Measurements from ENCODE around the gene ZNF837.
"Not testable (repeated sequence)": the region's sequence is repeated elsewhere in the genome, so short reads cannot be mapped to it uniquely, and the experiment has no call there.

ZNF837 gene

DNA sequence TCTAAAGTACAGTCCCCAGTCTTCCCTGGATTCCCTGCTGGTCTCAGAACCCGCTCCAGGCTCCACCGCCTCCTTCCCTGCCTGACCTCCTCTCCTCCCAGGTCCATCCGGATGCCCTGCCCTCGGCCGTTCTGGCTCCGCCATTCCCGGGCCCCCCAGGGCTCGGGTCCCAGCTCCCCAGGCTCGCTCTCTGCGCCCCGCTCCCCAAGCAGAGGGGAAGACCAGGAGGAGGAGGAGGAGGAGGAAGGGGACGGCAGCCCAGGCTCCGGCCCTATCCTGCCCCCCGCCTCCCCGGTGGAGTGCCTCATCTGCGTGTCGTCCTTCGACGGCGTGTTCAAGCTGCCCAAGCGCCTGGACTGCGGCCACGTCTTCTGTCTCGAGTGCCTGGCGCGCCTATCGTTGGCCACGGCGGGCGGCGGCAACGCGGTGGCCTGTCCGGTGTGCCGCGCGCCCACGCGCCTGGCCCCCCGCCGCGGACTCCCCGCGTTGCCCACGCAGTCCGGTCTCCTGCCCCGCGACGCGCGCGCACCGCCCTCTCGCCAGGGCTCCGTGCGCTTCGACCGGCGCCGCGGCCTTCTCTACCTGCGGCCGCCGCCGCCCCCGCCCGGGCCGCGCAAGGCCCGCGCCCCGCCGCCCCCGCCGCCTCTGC is 15.3 kb upstream of the ZNF837 start:
- peak; percentile 27 for DNase-seq

DNA sequence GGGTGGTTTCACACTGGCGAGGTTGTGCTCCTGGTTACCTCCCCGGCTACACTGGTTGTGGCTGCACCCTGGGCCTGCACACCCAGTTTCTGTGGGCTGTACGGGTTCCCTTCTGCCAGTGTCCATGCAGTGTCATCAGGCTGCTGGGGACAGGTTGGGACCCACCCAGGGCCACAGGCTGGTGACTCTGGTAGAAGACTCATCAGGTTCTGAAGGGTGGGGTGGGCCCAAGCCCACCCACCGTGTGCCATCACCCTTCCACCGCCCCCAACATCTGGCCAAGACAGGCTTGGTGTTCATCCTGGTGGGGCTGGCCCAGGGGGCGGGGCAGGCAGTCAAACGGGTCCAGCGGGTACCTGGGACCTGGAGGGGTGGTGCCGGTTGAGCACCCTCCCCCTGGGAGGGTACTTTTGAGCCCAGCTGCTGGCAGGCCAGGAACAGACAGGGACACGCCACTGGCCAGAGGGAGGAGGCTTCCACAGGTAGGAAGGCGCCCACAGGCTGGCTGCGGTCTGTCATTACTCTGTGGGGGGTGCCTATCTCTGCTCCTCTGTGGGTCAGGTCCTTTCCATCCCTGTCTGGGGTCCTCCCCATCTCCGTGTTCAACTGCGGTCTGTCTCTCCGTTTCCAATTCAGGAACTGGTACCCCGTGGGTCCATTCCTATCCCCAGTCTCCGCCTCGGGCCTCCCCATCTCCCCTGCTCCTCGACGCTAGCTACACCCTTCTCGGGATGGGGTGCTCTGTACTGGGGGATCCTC is 14.6 kb upstream of the ZNF837 start, which contains the start of gene RNF225:
Gene RNF225 (plus strand): TSS at position 437 of the 759 bp plus-strand sequence. CDS start 434 bp downstream, outside the sequence.
- DNase-seq = peak; percentile 9

DNA sequence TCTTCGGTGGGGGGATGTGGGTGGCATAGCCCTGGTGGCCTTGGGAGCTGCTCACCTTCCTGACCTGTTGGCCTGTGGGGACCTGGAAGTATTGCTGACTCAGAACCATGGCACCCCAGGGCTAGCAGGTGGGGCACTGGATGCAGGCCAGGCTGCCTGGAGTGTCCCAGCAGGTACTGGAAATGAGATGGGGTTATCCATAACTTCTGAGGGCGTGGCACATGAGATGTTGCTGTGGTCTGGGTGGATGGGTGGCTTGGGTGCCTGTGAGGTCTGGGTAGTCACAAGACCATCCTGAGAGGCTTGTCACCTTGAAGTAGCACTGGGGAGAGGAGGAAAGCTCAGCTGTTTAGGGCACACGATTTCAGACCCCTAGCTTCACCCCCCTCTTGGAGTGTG is 14.0 kb upstream of the ZNF837 start:
- DNase-seq = no peak

DNA sequence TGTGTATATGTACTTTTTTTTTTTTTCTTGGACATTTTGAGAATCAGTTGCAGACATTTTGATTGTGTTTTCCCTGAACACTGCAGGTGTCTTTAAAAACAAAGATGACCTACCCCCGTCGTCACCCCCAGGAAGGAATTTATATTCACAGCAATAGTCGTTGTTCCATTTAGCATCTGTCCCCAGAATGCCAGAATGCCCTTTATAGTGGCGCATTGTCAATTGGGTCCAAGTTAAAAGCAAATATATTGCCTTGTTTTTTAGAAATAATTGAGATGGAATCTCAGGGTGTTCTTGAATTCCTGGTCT is 12.8 kb upstream of the ZNF837 start:
- no peak for DNase-seq

DNA sequence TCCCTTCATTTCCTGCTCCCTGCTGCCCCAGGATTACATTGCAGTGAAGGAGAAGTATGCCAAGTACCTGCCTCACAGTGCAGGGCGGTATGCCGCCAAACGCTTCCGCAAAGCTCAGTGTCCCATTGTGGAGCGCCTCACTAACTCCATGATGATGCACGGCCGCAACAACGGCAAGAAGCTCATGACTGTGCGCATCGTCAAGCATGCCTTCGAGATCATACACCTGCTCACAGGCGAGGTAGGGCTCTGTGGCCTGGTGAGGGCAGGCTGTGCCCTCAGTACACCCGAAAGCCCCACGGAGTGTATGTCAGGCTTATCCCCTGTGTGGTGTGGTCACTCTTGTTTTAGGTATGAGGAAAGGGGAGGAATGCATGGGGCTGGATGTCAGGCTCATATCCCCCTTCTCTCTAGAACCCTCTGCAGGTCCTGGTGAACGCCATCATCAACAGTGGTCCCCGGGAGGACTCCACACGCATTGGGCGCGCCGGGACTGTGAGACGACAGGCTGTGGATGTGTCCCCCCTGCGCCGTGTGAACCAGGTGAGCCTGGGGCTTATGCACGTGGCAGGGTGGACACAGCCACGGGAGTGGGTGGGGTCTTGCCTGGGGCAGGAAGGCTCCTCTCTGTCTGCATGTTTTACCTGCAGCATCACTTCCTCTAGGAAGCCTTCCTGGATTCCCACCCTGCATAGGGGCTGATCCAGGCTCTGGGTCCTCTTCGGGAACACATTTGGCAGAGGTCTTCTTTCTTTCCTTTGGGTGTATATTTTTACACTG is 12.3 kb upstream of the ZNF837 start:
- DNase-seq = no peak

DNA sequence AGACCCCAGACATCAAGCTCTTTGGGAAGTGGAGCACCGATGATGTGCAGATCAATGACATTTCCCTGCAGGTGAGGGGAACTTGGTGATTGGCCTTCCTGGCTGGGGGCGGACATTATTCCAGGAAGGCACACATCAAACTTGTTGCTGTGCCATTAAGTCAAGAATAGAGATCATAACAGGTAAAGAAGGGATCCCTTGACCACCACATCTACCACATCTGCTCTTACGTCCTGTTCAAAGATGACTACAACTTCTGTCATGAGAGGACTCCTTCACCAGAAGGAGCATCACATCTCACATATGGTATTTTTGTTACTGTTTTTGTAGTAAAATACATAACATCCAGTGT is 7.3 kb upstream of the ZNF837 start:
- DNase-seq = no peak

DNA sequence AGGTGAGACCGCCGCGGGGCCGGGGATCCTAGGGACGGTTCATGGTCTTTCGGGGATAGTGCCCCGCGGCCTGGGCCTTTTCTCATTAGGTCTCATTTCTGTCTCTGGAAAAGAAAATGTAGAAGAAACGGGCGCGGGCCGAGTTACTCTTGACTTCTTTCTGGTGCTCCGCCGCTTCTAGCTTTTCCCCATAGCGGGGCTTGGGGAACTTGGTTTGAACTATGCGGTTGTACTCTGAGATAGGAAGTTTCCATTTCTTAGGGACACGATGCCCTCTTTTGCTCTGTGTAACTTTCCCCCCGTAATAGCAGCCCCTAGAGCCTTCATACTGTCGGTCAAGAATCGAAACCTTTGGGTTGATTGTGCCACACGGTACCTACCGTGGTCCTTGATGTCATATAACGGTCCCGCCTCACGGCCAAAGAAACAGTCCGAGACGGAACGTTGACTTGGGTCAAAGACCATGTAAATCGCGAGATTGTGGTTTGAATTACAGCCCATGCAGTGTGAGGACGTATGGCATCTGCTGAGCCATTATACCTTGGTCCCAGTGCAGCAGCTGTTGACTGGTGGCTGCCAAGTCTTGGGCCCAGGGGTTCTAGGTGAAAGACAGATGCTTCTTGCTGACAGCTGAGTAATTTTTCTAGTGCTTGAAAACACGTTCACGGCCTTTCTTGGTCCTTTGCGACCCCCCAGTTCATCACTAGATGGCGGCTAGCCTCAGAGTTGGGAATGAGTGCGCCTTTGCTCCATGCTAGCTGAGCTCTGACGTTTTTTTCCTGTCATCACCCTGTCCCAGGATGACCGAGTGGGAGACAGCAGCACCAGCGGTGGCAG is 6.7 kb upstream of the ZNF837 start:
- DNase-seq = no peak

DNA sequence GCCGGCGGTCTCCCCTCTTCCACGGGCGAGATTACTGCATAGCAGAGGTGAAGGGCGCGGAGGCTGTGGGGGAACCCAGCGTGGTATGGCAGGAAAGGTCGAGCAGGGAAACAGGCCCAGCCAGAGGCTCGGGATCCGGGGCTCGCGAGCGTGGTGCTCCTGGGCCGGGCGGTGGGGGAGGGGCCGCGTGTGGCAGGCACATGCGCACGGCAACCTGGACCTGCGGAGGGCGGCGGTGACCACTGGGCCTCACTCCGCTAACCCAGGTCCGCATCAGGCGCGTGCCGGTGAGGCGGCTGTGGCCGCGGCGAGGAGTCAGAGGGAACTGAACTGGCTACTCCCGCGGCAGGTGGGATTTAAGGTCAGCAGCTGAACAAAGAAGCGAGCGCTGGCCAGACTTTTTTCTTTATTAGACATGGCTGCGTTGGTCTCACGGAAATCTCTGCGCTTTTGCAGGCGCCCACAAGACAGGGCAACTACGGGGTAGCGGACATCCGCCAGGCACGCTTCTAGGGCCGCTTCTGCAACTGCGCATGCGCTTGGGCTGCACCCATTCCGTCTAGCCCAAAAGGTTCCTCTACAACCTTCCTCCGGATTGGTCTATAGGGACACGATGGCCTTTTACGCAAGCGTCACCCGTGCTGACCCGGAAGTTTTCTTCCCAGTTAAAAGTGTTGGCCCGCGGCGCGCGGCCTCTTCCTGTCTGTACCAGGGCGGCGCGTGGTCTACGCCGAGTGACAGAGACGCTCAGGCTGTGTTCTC is 5.9 kb upstream of the ZNF837 start, which contains the start of gene RPS5:
Gene RPS5 (plus strand): TSS at position 694 of the 762 bp plus-strand sequence. CDS start 869 bp downstream, outside the sequence.
- DNase-seq = peak; percentile 99

DNA sequence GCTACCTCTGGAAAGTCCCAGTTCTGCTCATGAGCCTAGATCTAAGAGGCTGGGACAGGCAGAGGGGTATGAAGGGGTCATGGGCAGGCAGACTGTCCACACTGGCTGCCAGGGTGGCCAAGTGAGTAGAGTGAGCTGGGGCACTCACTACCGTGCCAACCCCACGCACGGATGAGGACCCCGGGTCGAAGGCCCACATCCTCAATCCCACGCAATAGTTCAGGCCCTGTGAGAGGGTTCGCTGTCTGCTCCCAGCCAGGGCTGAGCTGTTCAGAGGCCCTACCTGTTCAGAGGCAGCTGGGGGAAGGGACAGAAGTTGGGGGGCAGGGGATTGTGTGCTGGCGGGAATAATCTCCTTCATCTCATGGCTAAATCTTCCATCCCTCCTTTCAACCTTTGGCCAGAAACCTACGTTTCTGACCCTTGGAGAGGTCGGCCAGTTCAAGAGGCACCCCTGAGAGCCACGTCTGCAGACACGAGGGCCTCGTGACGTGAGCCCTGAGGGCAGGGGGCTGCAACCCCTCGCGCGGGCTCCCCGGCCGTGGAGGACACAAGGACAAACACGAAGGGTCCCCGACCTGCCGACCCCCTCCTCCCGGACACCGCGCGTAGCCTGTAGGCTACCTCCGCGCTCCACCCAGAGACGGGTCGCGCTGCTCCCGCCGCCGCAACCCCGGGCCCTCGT is 5.2 kb upstream of the ZNF837 start:
- no peak for DNase-seq

DNA sequence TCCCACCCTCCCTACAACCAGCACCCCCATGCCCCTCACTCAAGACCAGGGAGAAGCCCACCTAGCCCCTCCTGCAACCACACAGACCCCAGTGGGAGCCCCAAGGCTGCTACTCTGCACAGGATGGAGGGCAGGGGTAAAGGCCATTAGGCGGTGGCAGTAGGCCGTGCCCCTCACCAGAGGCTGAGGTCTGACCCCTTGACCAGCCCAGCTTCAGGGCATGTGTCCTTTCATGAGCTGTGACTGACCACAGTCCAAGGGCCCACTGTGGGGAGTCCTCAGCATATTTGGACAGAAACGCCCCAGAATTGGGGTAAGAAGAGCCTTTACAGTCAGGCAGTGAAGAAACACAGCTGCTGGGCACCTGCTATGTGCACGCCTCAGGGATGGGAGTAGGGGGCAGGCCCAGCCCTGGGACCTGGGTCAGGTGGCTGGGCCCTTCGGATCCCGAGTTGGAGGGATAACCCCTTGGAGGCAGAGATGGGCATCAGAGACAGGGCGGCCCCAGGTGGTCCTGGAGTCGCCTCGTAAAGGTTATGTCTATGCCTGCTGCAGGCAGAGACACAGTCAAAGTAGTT is 4.6 kb upstream of the ZNF837 start:
- DNase-seq = no peak

DNA sequence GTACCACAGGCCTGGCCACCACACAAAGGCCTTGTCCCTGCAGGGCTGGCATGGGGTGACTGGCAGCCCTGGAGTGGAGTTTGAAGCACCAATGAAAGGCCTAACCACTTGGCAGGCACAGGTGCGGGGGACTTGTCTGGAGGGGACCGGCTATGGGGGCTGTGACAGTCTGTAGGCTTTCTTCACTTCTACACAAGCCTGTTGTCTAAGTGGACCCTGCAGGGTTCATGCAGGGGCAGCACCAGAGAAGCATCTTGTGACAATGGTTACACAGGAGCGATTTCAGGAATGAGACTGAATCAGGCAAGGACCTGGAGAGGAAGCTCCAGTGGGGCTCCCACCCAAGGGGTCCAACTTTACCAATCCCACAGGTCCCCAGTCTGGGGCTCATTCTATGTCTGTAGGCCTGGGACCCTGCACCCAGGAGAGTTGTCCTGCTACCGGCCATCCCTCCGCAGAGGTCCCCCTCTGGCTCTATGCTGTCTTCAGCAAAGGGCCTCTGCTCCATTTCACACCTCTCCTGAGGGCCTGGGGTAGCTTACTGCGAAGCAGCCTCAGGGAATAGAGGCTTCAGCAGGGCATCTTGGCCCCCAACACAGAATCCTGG is 2.3 kb upstream of the ZNF837 start:
- DNase-seq = no peak

DNA sequence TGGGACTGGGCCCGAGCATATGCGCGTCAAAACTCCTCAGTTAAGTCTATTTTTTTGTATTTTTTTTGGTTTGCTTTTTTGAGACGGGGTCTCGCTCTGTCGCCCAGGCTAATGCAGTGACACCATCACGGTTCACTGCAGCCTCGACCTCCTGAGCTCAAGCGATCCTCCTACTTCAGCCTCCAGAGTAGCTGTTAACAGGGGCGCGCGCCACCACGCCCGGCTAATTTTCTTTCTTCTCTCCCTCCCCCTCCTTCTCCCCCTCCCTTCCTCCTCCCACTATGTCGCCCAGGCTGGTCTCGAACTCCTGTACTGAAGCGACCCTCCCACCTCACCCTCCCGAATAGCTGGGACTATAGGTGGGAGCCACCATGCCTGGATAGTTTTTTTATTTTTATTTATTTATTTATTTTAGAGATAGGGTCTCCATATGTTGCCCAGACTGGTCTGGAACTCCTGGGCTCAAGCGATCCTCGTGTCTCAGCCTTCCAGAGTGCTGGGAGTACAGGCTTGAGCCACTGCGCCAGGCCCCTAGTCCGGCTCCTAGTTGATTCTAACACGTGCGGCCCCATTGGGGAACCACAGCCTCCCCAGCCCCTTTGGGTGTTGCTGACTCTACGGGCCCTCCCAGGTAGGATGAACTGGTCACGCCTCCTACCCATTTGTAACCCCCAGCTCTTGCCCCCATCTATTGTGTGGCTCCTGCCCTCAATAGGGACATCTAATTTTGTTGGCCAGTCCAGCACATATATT is 806 bp upstream of the ZNF837 start:
- DNase-seq = no peak

DNA sequence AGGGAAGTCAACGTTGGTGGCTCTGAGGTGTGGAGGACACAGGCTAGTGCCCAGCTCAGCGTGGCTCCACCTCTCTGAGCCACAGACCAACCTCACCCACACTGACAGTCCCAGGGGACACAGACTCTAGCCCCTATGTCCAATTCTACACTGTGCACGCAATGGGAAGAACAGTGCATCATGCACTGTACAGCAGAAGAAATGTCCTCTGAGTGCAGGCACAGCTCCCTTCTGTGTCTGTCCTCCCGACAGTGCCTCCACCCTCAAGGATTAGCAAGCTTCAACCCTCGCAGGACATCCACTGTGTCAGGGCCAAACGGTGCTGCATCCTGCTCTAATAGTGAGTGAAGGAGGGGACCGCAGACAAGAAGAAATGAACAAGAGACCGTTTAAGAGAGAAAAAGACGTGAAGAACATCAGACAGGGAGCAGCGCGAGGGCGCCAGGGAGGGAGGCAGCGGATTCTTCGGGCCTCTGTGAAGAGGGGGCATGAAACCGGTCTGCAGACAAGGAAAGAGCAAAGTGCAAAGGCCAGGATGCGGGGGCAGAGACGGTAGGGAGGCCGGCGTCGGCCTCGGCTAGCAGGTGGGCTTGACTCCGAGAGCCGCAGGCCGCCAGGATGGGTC is 681 bp downstream of the ZNF837 start:
- no peak for DNase-seq

DNA sequence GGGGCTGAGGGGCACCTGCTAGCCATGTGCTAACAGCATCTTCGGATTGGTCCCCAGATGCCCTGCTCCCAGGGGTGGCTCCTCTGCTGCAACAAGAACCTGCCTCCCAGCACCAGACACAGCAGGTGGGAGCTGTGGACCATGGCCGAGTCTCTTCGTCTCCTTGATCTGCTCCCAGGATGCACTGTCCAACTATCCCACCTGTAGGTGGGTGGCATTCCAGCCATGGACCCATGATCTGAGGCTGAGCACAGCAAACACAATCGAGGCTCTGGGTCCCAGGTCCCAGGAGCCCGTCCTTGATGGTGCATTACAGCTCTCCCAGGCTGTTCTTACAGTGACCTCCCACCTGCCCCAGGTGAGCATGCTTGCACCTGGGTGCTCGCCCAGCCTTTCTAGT is 1.6 kb downstream of the ZNF837 start:
- DNase-seq = no peak

DNA sequence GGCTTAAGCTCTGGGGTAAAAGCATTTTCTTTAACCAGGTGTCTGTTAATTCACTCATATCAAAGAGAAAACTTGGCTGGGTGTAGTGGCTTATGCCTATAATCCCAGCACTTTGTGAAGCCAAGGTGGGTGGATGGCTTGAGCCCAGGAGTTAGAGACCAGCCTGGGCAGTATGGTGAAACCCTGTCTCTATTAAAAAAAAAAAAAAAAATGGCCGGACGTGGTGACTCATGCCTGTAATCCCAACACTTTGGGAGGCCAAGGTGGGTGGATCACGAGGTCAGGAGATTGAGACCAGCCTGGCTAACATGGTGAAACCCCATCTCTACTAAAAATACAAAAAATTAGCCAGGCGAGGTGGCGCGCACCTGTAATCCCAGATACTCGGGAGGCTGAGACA is 4.1 kb downstream of the ZNF837 start:
- not testable (repeated sequence) for DNase-seq

DNA sequence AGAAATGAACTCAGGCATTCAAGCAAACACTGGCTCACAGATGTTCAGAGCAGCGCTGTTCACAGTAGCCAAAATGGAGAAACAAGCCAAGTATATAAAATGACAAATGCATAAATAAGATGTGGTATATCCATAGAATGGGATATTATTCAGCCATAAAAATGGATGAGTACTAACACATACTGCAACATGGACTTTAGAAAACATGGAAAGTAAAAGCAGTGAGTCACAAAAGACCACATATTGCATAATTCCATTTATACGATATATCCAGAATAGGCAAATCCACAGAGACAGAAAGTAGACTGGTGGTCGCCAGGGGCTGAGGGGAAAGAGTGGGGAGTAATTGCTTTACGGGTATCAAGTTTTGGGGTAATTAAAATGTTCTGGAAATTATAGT is 6.6 kb downstream of the ZNF837 start:
- peak; percentile 27 for DNase-seq

DNA sequence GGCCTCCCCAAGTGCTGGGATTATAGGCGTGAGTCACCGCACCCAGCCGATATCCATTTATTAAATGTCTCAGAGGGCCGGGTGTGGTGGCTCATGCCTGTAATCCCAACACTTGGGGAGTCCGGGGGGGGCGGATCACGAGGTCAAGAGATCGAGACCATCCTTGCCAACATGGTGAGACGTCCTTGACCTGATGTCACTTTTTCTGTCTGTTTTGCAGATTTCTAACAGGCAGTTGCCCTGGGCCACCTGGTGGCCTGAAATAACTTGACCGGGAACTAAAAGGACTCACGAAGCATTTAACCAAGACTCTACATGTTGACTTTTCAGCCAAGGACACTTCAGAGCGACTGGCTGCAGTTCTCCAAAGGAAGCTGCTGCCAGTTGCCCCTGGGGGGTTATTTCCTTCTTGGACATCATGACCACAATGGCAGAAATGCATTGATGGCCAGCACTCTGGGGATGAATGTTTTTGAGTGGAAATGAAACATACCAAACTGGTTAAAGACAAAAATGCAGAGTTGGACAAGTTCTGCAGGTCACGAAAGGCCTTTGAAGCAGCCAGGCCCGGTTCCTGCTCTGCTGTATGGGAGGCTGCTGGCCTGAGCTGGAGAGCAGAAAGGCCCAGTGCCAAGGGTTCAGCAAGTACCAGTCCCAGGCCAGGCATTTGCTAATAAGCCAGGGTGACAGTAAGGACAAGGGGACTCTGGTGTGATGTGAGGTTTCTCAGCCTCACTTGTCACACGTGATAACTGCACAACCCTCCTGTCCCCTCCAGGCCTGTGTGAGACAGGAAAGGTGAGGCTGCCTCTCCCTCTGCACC is 8.3 kb downstream of the ZNF837 start:
- no peak for DNase-seq

DNA sequence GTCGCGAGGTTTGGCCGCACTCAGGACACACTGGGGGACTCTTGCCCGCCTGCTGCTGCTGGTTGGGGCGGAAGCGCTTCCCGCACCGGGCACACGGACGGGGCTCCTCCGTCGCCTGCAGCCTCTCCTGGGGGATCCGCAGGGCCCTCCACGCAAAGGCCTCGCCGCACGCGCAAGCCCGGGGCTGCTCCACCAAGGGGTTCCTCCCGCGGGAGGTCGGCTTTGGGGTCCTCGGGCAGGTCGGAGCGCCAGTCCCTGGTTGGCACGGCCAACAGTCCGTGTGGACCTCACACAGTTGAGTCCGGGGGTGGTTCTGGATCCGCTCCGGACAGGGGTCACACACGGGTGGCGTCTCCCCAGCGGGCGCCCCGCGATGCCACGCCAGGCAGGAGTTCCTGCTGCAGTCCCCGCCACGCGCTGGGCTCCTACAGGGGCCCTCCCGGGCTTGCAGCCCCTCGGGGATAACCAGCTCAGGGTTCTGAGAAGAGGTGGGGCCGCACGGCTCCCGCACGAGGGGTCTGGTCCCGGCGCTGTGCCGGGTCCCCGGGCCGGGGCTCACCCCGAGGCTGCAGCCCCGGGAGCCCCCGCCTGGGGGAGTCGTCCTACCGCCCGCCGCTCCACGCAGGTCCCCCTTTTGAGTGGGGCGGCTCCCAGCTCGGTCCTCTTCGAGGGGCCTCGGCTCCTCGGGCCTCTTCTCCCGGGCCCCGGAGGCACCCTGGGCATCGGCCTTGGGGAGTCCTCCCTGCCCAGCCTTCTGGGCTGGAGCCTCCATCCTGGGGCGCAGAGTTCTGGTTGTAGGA is 12.1 kb downstream of the ZNF837 start:
- DNase-seq = no peak
